Mesenchymal stem cell (in vitro differentiated cells and primary cell): ENCODE measurements around the gene ZFX.
A peak's percentile ranks its signal among the peaks of the same experiment; 100 is the strongest.

Source experiments
- DNase-seq: peaks from one replicate; pipeline ENCODE4 v3.0.0-alpha.2; 2013
- H2AFZ ChIP-seq: one replicate; pipeline ENCODE4 v1.6.1; 2013; ENCODE audit warnings: low read depth, mild to moderate bottlenecking, control low read depth, inconsistent platforms, low read length, moderate library complexity
- H2AK5ac ChIP-seq: 2 replicates; pipeline ENCODE4 v1.6.1; 2013; ENCODE audit warnings: low read length, moderate library complexity, mild to moderate bottlenecking, inconsistent platforms; ENCODE audit not compliant: severe bottlenecking
- H2BK120ac ChIP-seq: one replicate; pipeline ENCODE4 v1.6.1; 2013; ENCODE audit warnings: low read depth, mild to moderate bottlenecking, inconsistent platforms, low read length, moderate library complexity
- H2BK12ac ChIP-seq, 2 experiments: one replicate each; pipeline ENCODE4 v1.6.1; 2013; ENCODE audit warnings: inconsistent platforms in 2 of 2, low read length in 2 of 2, mild to moderate bottlenecking in 2 of 2, moderate library complexity in 2 of 2, control low read depth in 1 of 2
- H2BK15ac ChIP-seq: one replicate; pipeline ENCODE4 v1.6.1; 2013; ENCODE audit warnings: mild to moderate bottlenecking, low read depth, inconsistent platforms; ENCODE audit not compliant: poor library complexity, severe bottlenecking
- H2BK5ac ChIP-seq: 2 replicates; pipeline ENCODE4 v1.6.1; 2013; ENCODE audit warnings: low read depth, mild to moderate bottlenecking, low read length, control low read depth, inconsistent platforms; ENCODE audit not compliant: poor library complexity, severe bottlenecking
- H3K14ac ChIP-seq, 2 experiments: one replicate each; pipeline ENCODE4 v1.6.1; 2013; ENCODE audit warnings: inconsistent platforms in 2 of 2, low read length in 2 of 2, control low read depth in 1 of 2, mild to moderate bottlenecking in 1 of 2, moderate library complexity in 1 of 2
- H3K18ac ChIP-seq, 2 experiments: one replicate each; pipeline ENCODE4 v1.6.1; 2013; ENCODE audit warnings: inconsistent platforms in 2 of 2, low read length in 2 of 2, control low read depth in 1 of 2, low read depth in 1 of 2, mild to moderate bottlenecking in 1 of 2
- H3K23ac ChIP-seq, 2 experiments: one replicate each; pipeline ENCODE4 v1.6.1; 2013; ENCODE audit warnings: inconsistent platforms in 2 of 2, low read length in 2 of 2, mild to moderate bottlenecking in 2 of 2, moderate library complexity in 2 of 2, control low read depth in 1 of 2
- H3K27ac ChIP-seq: 2 replicates; pipeline ENCODE4 v1.5.1; 2013; ENCODE audit warnings: mild to moderate bottlenecking, moderate library complexity, low read length, control low read depth, inconsistent platforms; ENCODE audit not compliant: poor library complexity, severe bottlenecking
- H3K27me3 ChIP-seq, 2 experiments: 2 replicates each; pipeline versions ENCODE4 v1.6.1 to v1.7.0; 2013; ENCODE audit warnings: low read length in 2 of 2, mild to moderate bottlenecking in 2 of 2, moderate library complexity in 2 of 2, control low read depth in 1 of 2, inconsistent platforms in 1 of 2; ENCODE audit not compliant: control insufficient read depth in 1 of 2, insufficient read depth in 1 of 2
- H3K36me3 ChIP-seq, 2 experiments: 2 replicates each; pipeline versions ENCODE4 v1.6.1 to v1.7.0; 2013; ENCODE audit warnings: low read length in 2 of 2, control low read depth in 1 of 2, inconsistent platforms in 1 of 2, low read depth in 1 of 2, mild to moderate bottlenecking in 1 of 2; ENCODE audit not compliant: insufficient read depth in 2 of 2, control insufficient read depth in 1 of 2
- H3K4ac ChIP-seq, 2 experiments: one replicate each; pipeline ENCODE4 v1.6.1; 2013; ENCODE audit warnings: inconsistent platforms in 2 of 2, low read length in 2 of 2, mild to moderate bottlenecking in 2 of 2, moderate library complexity in 2 of 2, control low read depth in 1 of 2, low read depth in 1 of 2
- H3K4me1 ChIP-seq: 2 replicates; pipeline ENCODE4 v1.6.1; 2013; ENCODE audit warnings: low read depth, low read length, control low read depth; ENCODE audit not compliant: control insufficient read depth, insufficient read depth
- H3K4me2 ChIP-seq: 2 replicates; pipeline ENCODE4 v1.6.1; 2013; ENCODE audit warnings: low read length, mild to moderate bottlenecking, inconsistent platforms; ENCODE audit not compliant: poor library complexity, severe bottlenecking
- H3K4me3 ChIP-seq, 2 experiments: 2 replicates each; pipeline versions ENCODE4 v1.5.1 to v1.7.0; 2013; ENCODE audit warnings: low read length in 2 of 2, mild to moderate bottlenecking in 2 of 2, control low read depth in 1 of 2, low read depth in 1 of 2; ENCODE audit not compliant: insufficient read depth in 1 of 2
- H3K79me1 ChIP-seq: replicated peaks from 2 replicates; pipeline ENCODE4 v1.6.1; 2013; ENCODE audit warnings: mild to moderate bottlenecking, control low read depth, low read length, inconsistent platforms; ENCODE audit not compliant: poor library complexity, severe bottlenecking
- H3K9ac ChIP-seq: 2 replicates; pipeline ENCODE4 v1.7.0; 2013; ENCODE audit warnings: mild to moderate bottlenecking, low read length, moderate library complexity
- H3K9me3 ChIP-seq: 2 replicates; pipeline ENCODE4 v1.7.0; 2013; ENCODE audit warnings: mild to moderate bottlenecking, low read length; ENCODE audit not compliant: control insufficient read depth
- H4K8ac ChIP-seq: one replicate; pipeline ENCODE4 v1.6.1; 2013; ENCODE audit warnings: inconsistent platforms, mild to moderate bottlenecking, low read length, moderate library complexity
- H4K91ac ChIP-seq: one replicate; pipeline ENCODE4 v1.6.1; 2013; ENCODE audit warnings: mild to moderate bottlenecking, low read length, inconsistent platforms
- WGBS: methylation state at CpG from one replicate; pipeline ENCODE4 v1.1.7; 2013; ENCODE audit warnings: mixed read lengths; 5-methylcytosine and 5-hydroxymethylcytosine counted together

Gene ZFX

GRCh38 chrX:24235084-24235710, 85.7 kb downstream of the ZFX start:
- H3K79me1 ChIP-seq = no peaks in the 10 kb centered on the region
- H2AFZ ChIP-seq = no peak overlapping the region
- H3K4me2 ChIP-seq = no peak overlapping the region
- H2BK15ac ChIP-seq = no peak overlapping the region
- no peaks in the 10 kb centered on the region for H3K4me1 ChIP-seq
- WGBS = 83% methylated on average over 2 of the region's 2 CpGs
- no peaks in the 10 kb centered on the region for H3K36me3 ChIP-seq
- no peak overlapping the region for H2BK12ac ChIP-seq
- H3K4ac ChIP-seq = no peak overlapping the region
- no peak overlapping the region for H3K27ac ChIP-seq
- no peaks in the 10 kb centered on the region for H3K9me3 ChIP-seq
- no peak overlapping the region for H4K91ac ChIP-seq
- no peak overlapping the region for H2BK120ac ChIP-seq
- no peak overlapping the region for H3K4me3 ChIP-seq
- H2BK5ac ChIP-seq = no peak overlapping the region
- H3K27me3 ChIP-seq = peaks cover 0 to 20% of the 10 kb centered on the region in 2 experiments
- no peak overlapping the region for H4K8ac ChIP-seq
- no peak overlapping the region for H2AK5ac ChIP-seq
- no peak overlapping the region for H3K9ac ChIP-seq
- H3K23ac ChIP-seq = no peak overlapping the region
- H3K14ac ChIP-seq = no peak overlapping the region
- no peak for DNase-seq
- H3K18ac ChIP-seq = no peak overlapping the region

DNA sequence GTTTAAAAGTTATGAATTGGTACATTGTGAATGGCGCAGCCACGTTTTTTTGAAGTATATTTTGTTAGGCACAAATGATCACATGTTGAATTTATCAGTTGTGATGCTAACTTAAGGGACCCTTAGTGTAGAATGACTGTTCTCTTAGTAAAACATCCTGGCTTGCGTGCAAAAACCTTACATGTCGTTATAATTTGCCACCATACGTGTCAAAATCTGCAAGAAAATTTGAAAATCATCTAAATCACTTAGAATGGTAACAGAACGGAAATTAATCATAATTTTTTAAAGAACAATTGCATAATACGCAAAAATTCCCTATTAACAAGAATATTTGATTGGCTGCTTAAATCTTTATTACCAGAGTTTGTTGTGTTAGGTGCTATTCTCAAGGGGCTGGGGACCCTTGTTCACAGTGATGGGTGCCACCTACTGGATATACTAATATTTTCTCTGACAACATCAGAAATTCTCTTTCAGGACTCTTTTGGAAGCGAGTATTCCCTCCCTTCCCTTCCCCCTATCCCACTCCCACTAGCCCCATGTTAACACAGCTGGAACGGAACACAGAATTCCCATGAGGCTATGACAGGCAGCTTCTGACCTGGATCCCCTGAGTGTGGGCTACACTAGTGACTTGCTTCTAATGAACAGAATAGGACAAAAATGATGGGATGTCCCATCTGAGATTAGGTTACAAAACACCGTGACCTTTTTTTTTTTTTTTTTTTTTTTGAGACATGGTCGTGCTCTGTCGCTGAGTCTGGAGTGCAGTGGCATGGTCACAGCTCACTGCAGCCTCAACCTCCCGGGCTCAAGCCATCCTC, 92.5 kb downstream of the ZFX start:
- Histone ChIP-seq H3K9ac (peak overlapping the region; percentile 77), H3K27ac (no peak overlapping the region), H3K4me1 (peaks cover 1% of the 10 kb centered on the region), H2BK15ac (no peak overlapping the region), H3K79me1 (no peaks in the 10 kb centered on the region), H3K14ac (no peak overlapping the region), H2BK12ac (no peak overlapping the region), H2AK5ac (no peak overlapping the region), H3K4ac (no peak overlapping the region), H2BK5ac (no peak overlapping the region), H3K4me3 (no peak overlapping the region), H3K23ac (no peak overlapping the region), H2BK120ac (no peak overlapping the region), H3K36me3 (no peaks in the 10 kb centered on the region), H3K9me3 (no peaks in the 10 kb centered on the region), H3K4me2 (no peak overlapping the region), H3K27me3 (peaks cover 0 to 13% of the 10 kb centered on the region in 2 experiments), H4K91ac (no peak overlapping the region), H2AFZ (no peak overlapping the region), H4K8ac (no peak overlapping the region), H3K18ac (no peak overlapping the region)
- WGBS = 87% methylated on average over 6 of the region's 13 CpGs
- peak; percentile 32 for DNase-seq

DNA sequence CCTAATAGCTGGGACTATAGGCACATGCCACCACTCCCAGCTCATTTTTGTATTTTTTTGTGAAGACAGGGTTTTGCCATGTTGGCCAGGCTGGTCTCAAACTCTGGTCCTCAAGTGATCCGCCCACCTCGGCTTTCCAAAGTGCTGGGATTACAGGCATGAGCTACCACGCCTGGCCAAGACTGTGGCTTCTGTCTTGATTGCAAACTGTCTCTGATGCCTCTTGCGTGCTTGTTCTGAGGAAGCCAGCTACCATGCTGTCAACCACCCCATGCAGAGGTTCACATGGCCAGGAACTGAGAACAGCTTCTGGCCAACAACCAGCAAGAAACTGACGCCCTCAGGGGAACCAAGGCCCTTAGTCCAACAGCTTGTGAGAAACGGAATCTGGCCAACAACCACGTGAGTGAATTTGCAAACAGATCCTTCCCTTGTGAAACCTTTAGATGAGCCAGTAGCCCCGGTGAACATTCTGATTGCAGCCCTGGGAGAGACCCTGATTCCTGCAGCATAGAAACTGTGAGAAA, 93.2 kb downstream of the ZFX start:
- H2BK12ac ChIP-seq = no peak overlapping the region
- H2BK120ac ChIP-seq = no peak overlapping the region
- H3K4ac ChIP-seq = no peak overlapping the region
- no peak overlapping the region for H2BK15ac ChIP-seq
- H4K91ac ChIP-seq = no peak overlapping the region
- no peak overlapping the region for H3K18ac ChIP-seq
- H3K27ac ChIP-seq = no peak overlapping the region
- no peak overlapping the region for H3K23ac ChIP-seq
- no peak overlapping the region for H2BK5ac ChIP-seq
- peak overlapping the region in 1 of 2 experiments; percentile 49 for H3K4me3 ChIP-seq
- peak overlapping the region; percentile 77 for H3K9ac ChIP-seq
- H3K9me3 ChIP-seq = no peaks in the 10 kb centered on the region
- peaks cover 0 to 10% of the 10 kb centered on the region in 2 experiments for H3K27me3 ChIP-seq
- no peak overlapping the region for H4K8ac ChIP-seq
- no peaks in the 10 kb centered on the region for H3K79me1 ChIP-seq
- no peak overlapping the region for H2AFZ ChIP-seq
- H3K36me3 ChIP-seq = no peaks in the 10 kb centered on the region
- H3K14ac ChIP-seq = no peak overlapping the region
- H2AK5ac ChIP-seq = no peak overlapping the region
- H3K4me1 ChIP-seq = peaks cover 1% of the 10 kb centered on the region
- 76% methylated on average over 8 of the region's 8 CpGs for WGBS
- DNase-seq = peak; percentile 60
- H3K4me2 ChIP-seq = no peak overlapping the region

DNA sequence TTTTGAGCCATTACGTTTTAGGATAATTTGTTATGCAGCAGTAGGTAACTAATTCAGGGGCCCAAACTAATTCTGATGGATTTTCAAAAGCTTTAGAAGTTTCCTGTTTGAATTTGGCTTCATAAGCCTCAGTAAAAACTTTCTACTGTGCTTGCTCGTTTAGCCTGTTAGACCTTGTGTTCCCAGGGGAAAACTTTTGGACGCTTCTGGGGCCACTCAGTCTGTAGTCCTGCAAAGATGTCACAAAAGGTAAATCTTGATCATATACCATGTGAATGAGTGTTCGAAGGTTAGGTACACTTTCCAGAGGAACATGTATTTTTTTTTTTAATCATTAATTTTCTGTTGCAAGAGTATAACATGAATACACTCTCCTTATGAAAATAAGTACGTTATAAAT, 93.7 kb downstream of the ZFX start:
- Histone ChIP-seq H4K91ac (no peak overlapping the region), H4K8ac (no peak overlapping the region), H3K4ac (no peak overlapping the region), H2BK15ac (no peak overlapping the region), H3K4me1 (peaks cover 1% of the 10 kb centered on the region), H2BK5ac (no peak overlapping the region), H2AFZ (no peak overlapping the region), H3K18ac (no peak overlapping the region), H3K79me1 (no peaks in the 10 kb centered on the region), H3K36me3 (no peaks in the 10 kb centered on the region), H2AK5ac (no peak overlapping the region), H3K27ac (no peak overlapping the region), H3K14ac (no peak overlapping the region), H2BK12ac (no peak overlapping the region), H3K23ac (no peak overlapping the region), H3K4me2 (no peak overlapping the region), H2BK120ac (no peak overlapping the region), H3K4me3 (peak overlapping the region in 1 of 2 experiments; percentile 49), H3K9ac (peak overlapping the region; percentile 76), H3K27me3 (peaks cover 0 to 6% of the 10 kb centered on the region in 2 experiments), H3K9me3 (no peaks in the 10 kb centered on the region)
- 91% methylated on average over 4 of the region's 5 CpGs for WGBS
- DNase-seq = no peak
